ENCODE data around the gene DDX18. TPM values are rescaled to one million over a fixed set of nuclear protein-coding genes. Genes with fewer than 3 reads are reported as not detected.
"Not testable (repeated sequence)": the region's sequence is repeated elsewhere in the genome, so short reads cannot be mapped to it uniquely, and the experiment has no call there.

DDX18 gene
- polyA plus RNA-seq (ENCODE audit: insufficient read length in 12 of 12): 10 to 100 TPM in 11 of 12 donors, not detected in 1; 45.1 to 69.8 (median 52.7) TPM
- long read RNA-seq, donor 1, partial matches to known transcripts: 49 of 50 reads
- long read RNA-seq, donor 1, other reads (novel, unspliced or antisense): 0 of 50 reads
- long read RNA-seq, donor 2, transcript DDX18-201 (14 exons, 3,796 nt): major isoform, 6 of 43 reads
- long read RNA-seq, donor 2, partial matches to known transcripts: 37 of 43 reads
- long read RNA-seq, donor 2, other reads (novel, unspliced or antisense): 0 of 43 reads
- long read RNA-seq, donor 3, partial matches to known transcripts: 10 of 12 reads
- long read RNA-seq, donor 3, other reads (novel, unspliced or antisense): 0 of 12 reads
- long read RNA-seq, donor 4, partial matches to known transcripts: 15 of 19 reads
- long read RNA-seq, donor 4, other reads (novel, unspliced or antisense): 0 of 19 reads
- long read RNA-seq, donor 5, transcript DDX18-201 (14 exons, 3,796 nt): major isoform, 8 of 38 reads
- long read RNA-seq, donor 5, partial matches to known transcripts: 30 of 38 reads
- long read RNA-seq, donor 5, other reads (novel, unspliced or antisense): 0 of 38 reads
- long read RNA-seq, donor 6, partial matches to known transcripts: 19 of 20 reads
- long read RNA-seq, donor 6, other reads (novel, unspliced or antisense): 0 of 20 reads
- long read RNA-seq, donor 7, partial matches to known transcripts: 13 of 14 reads
- long read RNA-seq, donor 7, other reads (novel, unspliced or antisense): 0 of 14 reads
- long read RNA-seq, donor 8, partial matches to known transcripts: 22 of 25 reads
- long read RNA-seq, donor 8, other reads (novel, unspliced or antisense): 0 of 25 reads
- long read RNA-seq, donor 9, partial matches to known transcripts: 10 of 13 reads
- long read RNA-seq, donor 9, other reads (novel, unspliced or antisense): 0 of 13 reads
- long read RNA-seq, donor 10, partial matches to known transcripts: 36 of 39 reads
- long read RNA-seq, donor 10, other reads (novel, unspliced or antisense): 0 of 39 reads
- long read RNA-seq, donor 11, transcript DDX18-201 (14 exons, 3,796 nt): major isoform, 7 of 38 reads
- long read RNA-seq, donor 11, partial matches to known transcripts: 31 of 38 reads
- long read RNA-seq, donor 11, other reads (novel, unspliced or antisense): 0 of 38 reads

GRCh38 chr2:117814417-117815264 is at the start of gene DDX18:
Gene DDX18, plus strand, starts transcription at chr2:117814691. Its CDS starts 87 bp downstream, at chr2:117814778.
- DNase-seq: peak; percentile 99

GRCh38 chr2:117770730-117771129 is 43.8 kb upstream of the DDX18 start:
- DNase-seq: no peak

GRCh38 chr2:117771969-117772630 is 42.4 kb upstream of the DDX18 start:
- peak; percentile 13 for DNase-seq

GRCh38 chr2:117774716-117775115 is 39.8 kb upstream of the DDX18 start:
- no peak for DNase-seq

GRCh38 chr2:117775703-117776219 is 38.7 kb upstream of the DDX18 start:
- DNase-seq: no peak

- no peak for DNase-seq
Measured at GRCh38 chr2:117776888-117777287, 37.6 kb upstream of the DDX18 start.

GRCh38 chr2:117785740-117786139 is 28.8 kb upstream of the DDX18 start:
- peak; percentile 12 for DNase-seq

GRCh38 chr2:117786520-117786919 is 28.0 kb upstream of the DDX18 start:
- DNase-seq: no peak

GRCh38 chr2:117789505-117789904 is 25.0 kb upstream of the DDX18 start:
- DNase-seq: no peak

GRCh38 chr2:117794668-117795067 is 19.8 kb upstream of the DDX18 start:
- no peak for DNase-seq

- DNase-seq: no peak
Measured at GRCh38 chr2:117801826-117802225, 12.7 kb upstream of the DDX18 start.

- DNase-seq: not testable (repeated sequence)
Measured at GRCh38 chr2:117803644-117804325, 10.7 kb upstream of the DDX18 start.

- DNase-seq: no peak
Measured at GRCh38 chr2:117812443-117812842, 2.0 kb upstream of the DDX18 start.

GRCh38 chr2:117815946-117816345 is 1.5 kb downstream of the DDX18 start:
- DNase-seq: no peak

GRCh38 chr2:117818921-117819320 is 4.4 kb downstream of the DDX18 start:
- DNase-seq: no peak

GRCh38 chr2:117820444-117820843 is 6.0 kb downstream of the DDX18 start:
- DNase-seq: no peak

- DNase-seq: no peak
Measured at GRCh38 chr2:117825437-117825836, 10.9 kb downstream of the DDX18 start.

GRCh38 chr2:117827464-117827863 is 13.0 kb downstream of the DDX18 start:
- not testable (repeated sequence) for DNase-seq

GRCh38 chr2:117828870-117829269 is 14.4 kb downstream of the DDX18 start:
- no peak for DNase-seq

GRCh38 chr2:117832332-117832731 is 17.8 kb downstream of the DDX18 start:
- DNase-seq: no peak

Measured in muscle of arm (tissue), 14 donors.